MCF 10A (cell line): Measurements from ENCODE around the gene DENND2C. TPM values are rescaled to one million over a fixed set of nuclear protein-coding genes. Genes with fewer than 3 reads are reported as not detected.

Experiments used
- Bru-seq: library from RNA; stranded (reverse); fragments of 400-500 nt; gene quantifications from one replicate; lab custom pipeline; 2021; lab: Mats Ljungman, UMichigan
- BruChase-seq, 2 experiments: library from RNA; stranded (reverse); fragments of 400-500 nt; gene quantifications; one replicate each; lab custom pipeline; 2021; lab: Mats Ljungman, UMichigan
- BruUV-seq: library from RNA; stranded (reverse); fragments of 400-500 nt; replicated peaks from 2 replicates; lab custom pipeline; 2021; lab: Mats Ljungman, UMichigan
- CTCF ChIA-PET: fragments of 300-600 bp; sonication (Branson Sonifier 250); formaldehyde crosslinking; extraction: SDS; loops from one replicate; lab custom pipeline; 2021; ENCODE audit warnings: antibody characterized with exemption, inconsistent platforms; lab: Yijun Ruan, JAX
- POLR2A ChIA-PET: fragments of 300-600, 350-650 bp; sonication (Branson Sonifier 250); formaldehyde crosslinking; extraction: SDS; loops from one replicate; lab custom pipeline; 2020; ENCODE audit warnings: antibody characterized with exemption, inconsistent platforms; lab: Yijun Ruan, JAX
- DNase-seq: peaks from one replicate; pipeline ENCODE4 v3.0.0-alpha.2; 2018; ENCODE audit not compliant: unreplicated experiment
- H3K27ac Mint-ChIP-seq: one replicate; pipeline ENCODE4 v1.8.0; 2022; ENCODE audit warnings: mild to moderate bottlenecking, low read depth, mixed read lengths; ENCODE audit not compliant: unreplicated experiment
- H3K27me3 Mint-ChIP-seq: one replicate; pipeline ENCODE4 v1.8.0; 2022; ENCODE audit warnings: mixed read lengths; ENCODE audit not compliant: insufficient read depth, unreplicated experiment
- H3K36me3 Mint-ChIP-seq: one replicate; pipeline ENCODE4 v1.8.0; 2022; ENCODE audit warnings: mild to moderate bottlenecking, moderate library complexity, mixed read lengths; ENCODE audit not compliant: insufficient read depth, unreplicated experiment
- H3K4me1 Mint-ChIP-seq: one replicate; pipeline ENCODE4 v1.8.0; 2022; ENCODE audit warnings: mixed read lengths; ENCODE audit not compliant: insufficient read depth, unreplicated experiment
- H3K4me3 Mint-ChIP-seq: one replicate; pipeline ENCODE4 v1.8.0; 2022; ENCODE audit warnings: mild to moderate bottlenecking, moderate library complexity, mixed read lengths; ENCODE audit not compliant: unreplicated experiment
- H3K9me3 Mint-ChIP-seq: one replicate; pipeline ENCODE4 v1.8.0; 2022; ENCODE audit warnings: mixed read lengths; ENCODE audit not compliant: unreplicated experiment
- CTCF ChIP-seq: fragments of 200-600 bp; IDR thresholded peaks from one replicate; pipeline ENCODE4 v1.8.0; 2022; ENCODE audit warnings: antibody characterized with exemption, mild to moderate bottlenecking; ENCODE audit not compliant: unreplicated experiment
- intact Hi-C: fragments of 100-400 bp; cut with micrococcal nuclease; formaldehyde crosslinking; loops from 2 replicates; pipeline ENCODE4 v1.14.1; 2022
- long read RNA-seq: library from polyadenylated mRNA; stranded (forward); transcript quantifications from one replicate; pipeline ENCODE4 v2.0.0, GENCODE V29; 2022
- total RNA-seq: library from RNA; stranded (reverse); gene quantifications from 2 replicates; pipeline ENCODE4 v1.2.3, GENCODE V29; 2022

The DENND2C gene
- total RNA-seq = 5.8 and 6.0 TPM in 2 replicates
- Bru-seq, nascent RNA = percentile 69 among the genes with signal in this experiment
- percentile 68 among the genes with signal in this experiment for BruChase-seq, experiment 1, labeled RNA remaining after a 6-hour chase
- BruChase-seq, experiment 2, labeled RNA remaining after a 2-hour chase = percentile 71 among the genes with signal in this experiment
- long read RNA-seq, partial matches to known transcripts = 0 of 3 reads
- long read RNA-seq, other reads (novel, unspliced or antisense) = 3 of 3 reads

- peaks cover 24% of the 10 kb centered on the region for H3K4me1 Mint-ChIP-seq
- H3K9me3 Mint-ChIP-seq = no peaks in the 10 kb centered on the region
- no peak for TF ChIP-seq CTCF
- H3K4me3 Mint-ChIP-seq = peak within 1 kb of the TSS; percentile 84
- ChIA-PET CTCF (interaction anchor here (0.6 to 2.8 kb wide), 8 partner anchors 9 to 324 kb away, joined by 3 to 14 read pairs (median 3); partner anchors contain the start of gene BCAS2), POLR2A (interaction anchor here (0.6 to 6.6 kb wide), 35 partner anchors 10 to 1148 kb away, joined by 3 to 230 read pairs (median 5); partner anchors contain the start of genes AMPD1, AP4B1, BCAS2 and CSDE1)
- TSS peak; percentile 68 for BruUV-seq
- no peaks in the 10 kb centered on the region for H3K27me3 Mint-ChIP-seq
- H3K27ac Mint-ChIP-seq = peak within 1 kb of the TSS; percentile 96
- DNase-seq = no peak
- no peaks in the 10 kb centered on the region for H3K36me3 Mint-ChIP-seq
- intact Hi-C loops = loop anchor here (1.0 to 5.0 kb wide), 4 partner anchors 59 to 257 kb away; partner anchors contain the start of genes BCAS2 and TRIM33
Observed at GRCh38 chr1:114669562-114670082, at the start of gene DENND2C. Gene DENND2C, minus strand, starts transcription at chr1:114670049. Its CDS starts 44,065 bp downstream, at chr1:114625984.

DNA sequence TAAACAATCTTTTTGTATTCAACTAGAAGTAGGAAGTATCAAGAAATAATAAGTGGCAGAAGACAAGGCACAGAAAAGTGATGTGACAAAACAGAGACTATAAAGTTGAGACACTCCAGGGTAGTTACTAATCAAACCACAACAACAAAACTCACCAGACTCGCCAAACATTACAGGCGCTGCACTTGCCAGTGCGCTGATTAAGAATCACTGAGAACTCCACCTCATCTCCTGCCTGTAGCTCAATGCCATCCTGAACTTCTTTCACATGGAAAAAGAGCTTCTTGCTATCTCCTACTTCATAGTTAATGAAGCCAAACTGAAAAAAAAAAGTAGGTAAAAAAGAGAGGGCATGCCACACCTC is 49.6 kb upstream of the DENND2C start:
- H3K9me3 Mint-ChIP-seq = no peaks in the 10 kb centered on the region
- CTCF ChIA-PET = interaction anchor here (1.2 kb wide), 1 partner anchor 373 kb away, joined by 4 read pairs; no protein-coding TSS in a partner anchor
- intact Hi-C loops = no loop called here
- DNase-seq = no peak
- H3K4me3 Mint-ChIP-seq = no peak overlapping the region
- POLR2A ChIA-PET = interaction anchor here (1.2 kb wide), 1 partner anchor 22 kb away, joined by 7 read pairs; no protein-coding TSS in a partner anchor
- peaks cover 8% of the 10 kb centered on the region for H3K4me1 Mint-ChIP-seq
- no peak overlapping the region for H3K27ac Mint-ChIP-seq
- H3K36me3 Mint-ChIP-seq = peaks cover 86% of the 10 kb centered on the region
- TF ChIP-seq CTCF = no peak
- no peaks in the 10 kb centered on the region for H3K27me3 Mint-ChIP-seq
- no TSS peak for BruUV-seq

DNA sequence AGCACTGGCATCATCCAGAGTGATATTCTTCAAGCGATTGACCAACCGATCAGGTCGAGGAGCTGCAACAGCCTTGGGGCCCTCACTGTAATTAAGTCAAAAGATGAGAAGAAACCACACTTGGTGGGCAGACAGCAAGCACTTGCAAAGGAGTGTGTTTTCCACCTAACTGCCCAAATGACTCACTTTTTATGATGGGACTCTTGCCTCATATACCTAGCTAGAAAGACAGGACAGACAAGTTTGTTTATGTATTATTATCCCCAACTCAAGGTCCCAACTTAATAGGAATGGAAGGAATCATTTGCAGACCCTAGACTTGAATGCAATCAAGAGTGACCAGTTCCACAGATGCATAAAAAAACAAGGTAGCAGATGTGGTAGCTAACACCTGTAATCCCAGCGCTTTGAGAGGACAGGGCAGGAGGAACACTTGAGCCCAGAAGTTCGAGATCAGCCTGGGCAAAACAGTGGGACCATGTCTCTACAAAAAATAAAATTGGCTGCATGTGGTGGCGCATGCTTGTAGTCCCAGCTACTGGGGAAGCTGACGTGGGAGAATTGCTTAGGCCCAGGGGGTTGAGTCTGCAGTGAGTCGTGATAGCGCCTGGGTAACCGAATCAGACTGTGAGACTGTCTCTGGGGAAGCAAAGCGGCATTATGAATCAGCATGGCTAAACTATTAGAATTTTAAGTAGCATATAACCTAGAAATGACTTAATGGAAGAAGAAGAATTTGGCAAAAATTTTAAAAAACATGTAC is 49.0 kb upstream of the DENND2C start:
- no peaks in the 10 kb centered on the region for H3K9me3 Mint-ChIP-seq
- H3K36me3 Mint-ChIP-seq = peaks cover 85% of the 10 kb centered on the region
- DNase-seq = no peak
- TF ChIP-seq CTCF = no peak
- no peak overlapping the region for H3K4me3 Mint-ChIP-seq
- no peak overlapping the region for H3K27ac Mint-ChIP-seq
- POLR2A ChIA-PET = interaction anchor here (0.5 to 1.2 kb wide), 2 partner anchors 23 to 40 kb away, joined by 3 to 7 read pairs; no protein-coding TSS in a partner anchor
- intact Hi-C loops = no loop called here
- no peaks in the 10 kb centered on the region for H3K27me3 Mint-ChIP-seq
- CTCF ChIA-PET = interaction anchor here (1.2 kb wide), 1 partner anchor 372 kb away, joined by 4 read pairs; no protein-coding TSS in a partner anchor
- BruUV-seq = no TSS peak
- H3K4me1 Mint-ChIP-seq = peaks cover 8% of the 10 kb centered on the region
